GM21360 (cell line): ENCODE measurements around the gene C1QTNF12.

Source experiments
- ATAC-seq: cut with Tn5 transposase; IDR thresholded peaks from one replicate; pipeline ENCODE4 v1.9.1; 2021; ENCODE audit warnings: mild to moderate bottlenecking, moderate library complexity; ENCODE audit not compliant: unreplicated experiment

The C1QTNF12 gene

DNA sequence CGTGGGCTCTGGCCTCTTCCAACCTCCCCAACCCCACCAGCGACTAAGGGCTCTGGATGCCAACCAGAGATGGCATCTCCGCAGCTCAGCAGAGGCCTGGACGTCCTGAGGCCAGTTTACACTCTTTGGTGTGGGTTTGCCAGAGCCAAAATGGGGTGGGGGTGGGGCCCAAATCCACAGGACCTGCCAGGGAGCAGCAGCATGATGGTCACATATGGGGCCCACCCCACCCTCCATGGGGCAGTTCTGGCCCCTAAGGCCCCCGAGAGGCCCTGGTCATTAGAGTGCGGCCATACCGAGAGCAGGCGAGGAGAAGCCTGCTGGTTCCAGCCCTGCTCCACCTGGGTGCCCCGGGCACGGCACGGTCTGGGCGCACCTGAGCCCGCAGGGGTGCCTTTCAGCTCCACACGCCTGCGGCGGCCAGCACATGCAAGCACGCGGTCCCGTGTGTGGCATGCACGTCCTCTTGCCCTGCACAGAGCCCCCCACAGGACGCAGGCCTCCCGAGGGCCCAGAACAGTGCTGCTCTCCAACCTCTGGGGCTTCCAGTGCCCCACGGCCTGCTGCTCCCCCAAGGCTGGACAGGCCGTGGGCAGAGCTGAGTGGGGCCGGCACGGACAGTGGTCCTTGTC, 4.8 kb downstream of the C1QTNF12 start:
- ATAC-seq = no peak

DNA sequence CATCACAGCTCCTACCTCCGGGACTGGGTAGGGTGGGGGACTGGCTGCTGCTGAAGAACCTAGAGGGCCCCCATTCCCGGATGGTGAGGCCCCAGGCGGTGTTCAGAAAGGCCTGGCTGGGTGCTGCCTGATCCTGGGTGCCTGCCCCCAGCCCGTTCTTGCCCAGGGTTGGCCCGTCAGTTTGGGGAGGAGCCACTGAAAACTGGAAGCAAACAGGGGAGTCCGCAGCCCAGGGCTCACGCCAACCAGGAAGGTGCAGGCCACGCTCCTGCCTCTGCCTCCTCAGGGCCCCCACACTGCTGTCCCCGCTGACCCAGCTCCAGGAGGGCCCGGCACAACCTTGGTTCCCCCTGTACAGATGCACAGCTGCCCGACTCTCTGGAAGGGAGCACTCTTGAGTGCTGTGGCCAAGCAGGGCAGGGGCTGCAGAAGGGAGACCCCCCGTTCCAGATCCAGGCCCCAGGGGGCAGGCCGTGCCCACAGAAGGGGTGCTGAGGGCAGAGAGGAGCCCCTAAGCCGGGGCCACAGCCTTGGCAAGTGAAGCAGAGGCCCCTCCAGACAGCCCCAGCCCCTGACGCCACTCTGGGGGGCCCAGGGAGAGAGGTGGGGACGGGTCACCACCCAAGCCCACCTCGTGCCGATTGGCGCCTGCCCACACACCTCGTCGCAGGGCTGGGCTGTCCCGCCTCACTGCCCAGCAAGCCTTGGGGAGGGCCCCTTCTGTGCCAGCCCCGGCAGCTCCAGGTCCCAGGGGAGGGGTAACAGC, 5.5 kb downstream of the C1QTNF12 start:
- ATAC-seq = no peak

DNA sequence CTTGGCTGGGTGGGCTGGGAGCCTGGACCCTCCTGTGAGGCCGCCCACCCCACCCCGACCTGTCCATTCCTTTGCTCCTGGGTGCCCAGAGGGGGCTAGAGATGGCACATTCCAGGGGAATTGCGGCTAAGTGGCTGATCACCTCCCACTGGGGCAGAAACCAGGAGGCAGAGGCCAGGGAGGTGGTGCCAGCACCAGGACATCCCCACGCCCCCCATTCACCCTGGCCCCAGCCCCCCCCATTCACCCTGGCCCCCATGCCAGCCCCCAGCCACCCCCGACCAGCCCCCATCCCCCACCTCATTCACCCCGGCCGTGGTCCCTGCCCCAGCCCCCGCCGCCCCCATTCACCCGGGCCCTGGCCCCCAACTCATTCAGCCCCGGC, 6.2 kb downstream of the C1QTNF12 start:
- ATAC-seq = no peak

DNA sequence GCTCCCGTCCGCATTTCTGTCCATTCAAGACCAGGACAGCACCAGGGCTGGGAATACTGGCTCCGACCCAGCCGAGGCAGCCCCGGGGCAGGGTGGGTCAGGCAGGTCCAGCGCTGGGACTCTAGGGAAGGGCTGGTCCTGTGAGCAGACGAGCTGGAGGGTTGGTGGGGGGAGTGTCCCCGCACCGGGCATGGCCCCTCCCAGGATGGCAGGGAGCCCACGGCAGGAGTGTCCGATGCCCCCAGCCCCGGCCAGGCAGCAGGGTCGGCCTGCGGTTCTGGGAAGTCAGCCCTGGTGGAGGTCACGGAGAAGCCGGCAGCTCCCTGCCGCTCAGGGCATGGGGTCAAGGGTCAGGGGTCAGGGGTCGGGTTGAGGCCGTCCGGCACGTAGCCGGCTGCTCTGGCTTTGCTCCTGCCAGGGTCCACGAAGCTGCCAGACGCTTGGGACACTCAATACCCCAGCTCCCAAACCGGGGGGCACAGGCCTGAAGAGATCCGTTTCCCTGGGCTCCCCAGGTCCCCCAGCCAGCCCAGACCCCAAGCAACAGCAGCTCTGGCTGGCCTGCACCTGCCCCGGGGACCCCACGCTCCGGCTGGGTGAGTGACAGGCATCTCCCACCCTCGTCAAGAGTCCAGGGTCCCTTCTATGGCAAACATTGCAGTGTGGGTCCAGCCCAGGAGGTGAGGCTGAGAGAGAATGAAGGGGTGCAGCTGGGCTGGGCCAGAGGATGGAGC, 6.7 kb downstream of the C1QTNF12 start:
- ATAC-seq = no peak

DNA sequence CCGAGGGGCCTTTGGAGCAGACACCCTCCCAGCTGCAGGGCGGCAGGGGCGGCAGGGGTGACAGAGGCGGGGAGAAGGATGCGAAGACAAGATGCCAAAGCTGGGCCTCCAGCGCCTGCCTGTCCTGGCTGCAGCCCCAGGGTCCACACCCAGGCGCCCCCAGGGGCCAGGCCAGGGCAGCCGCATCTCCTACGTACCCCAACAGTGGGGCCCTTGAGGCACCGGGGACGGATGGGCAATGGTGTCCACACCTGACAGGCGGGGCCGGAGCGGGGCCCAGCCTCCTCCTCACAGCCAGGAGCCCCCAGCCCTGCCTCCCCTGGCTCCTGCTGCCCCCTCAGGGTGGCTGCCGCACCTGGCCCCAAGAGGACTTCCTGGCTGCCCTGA, 7.3 kb downstream of the C1QTNF12 start:
- ATAC-seq = no peak

DNA sequence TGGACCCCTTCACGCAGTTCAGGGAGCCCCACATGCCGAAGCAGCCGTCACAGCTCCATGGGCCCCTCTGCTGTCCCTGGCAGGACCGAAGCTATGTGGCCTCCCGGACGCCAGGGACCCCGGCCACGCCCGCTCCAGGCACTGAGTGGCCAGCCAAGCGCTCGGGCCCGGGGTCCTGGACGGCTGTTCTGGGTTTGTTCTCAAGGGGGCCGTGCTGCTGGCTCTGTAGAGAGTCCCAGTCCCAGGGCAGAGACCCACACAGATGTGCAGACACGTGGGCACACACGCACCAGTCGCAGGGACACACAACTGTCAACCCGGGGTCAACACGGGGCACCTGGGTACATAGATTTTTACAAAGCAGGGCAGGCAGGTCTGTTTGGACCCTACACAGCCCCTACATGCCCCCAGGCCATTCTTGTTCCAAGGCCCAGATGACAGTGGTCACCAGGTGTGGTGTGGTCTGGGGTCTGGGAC, 7.8 kb downstream of the C1QTNF12 start:
- ATAC-seq = no peak

DNA sequence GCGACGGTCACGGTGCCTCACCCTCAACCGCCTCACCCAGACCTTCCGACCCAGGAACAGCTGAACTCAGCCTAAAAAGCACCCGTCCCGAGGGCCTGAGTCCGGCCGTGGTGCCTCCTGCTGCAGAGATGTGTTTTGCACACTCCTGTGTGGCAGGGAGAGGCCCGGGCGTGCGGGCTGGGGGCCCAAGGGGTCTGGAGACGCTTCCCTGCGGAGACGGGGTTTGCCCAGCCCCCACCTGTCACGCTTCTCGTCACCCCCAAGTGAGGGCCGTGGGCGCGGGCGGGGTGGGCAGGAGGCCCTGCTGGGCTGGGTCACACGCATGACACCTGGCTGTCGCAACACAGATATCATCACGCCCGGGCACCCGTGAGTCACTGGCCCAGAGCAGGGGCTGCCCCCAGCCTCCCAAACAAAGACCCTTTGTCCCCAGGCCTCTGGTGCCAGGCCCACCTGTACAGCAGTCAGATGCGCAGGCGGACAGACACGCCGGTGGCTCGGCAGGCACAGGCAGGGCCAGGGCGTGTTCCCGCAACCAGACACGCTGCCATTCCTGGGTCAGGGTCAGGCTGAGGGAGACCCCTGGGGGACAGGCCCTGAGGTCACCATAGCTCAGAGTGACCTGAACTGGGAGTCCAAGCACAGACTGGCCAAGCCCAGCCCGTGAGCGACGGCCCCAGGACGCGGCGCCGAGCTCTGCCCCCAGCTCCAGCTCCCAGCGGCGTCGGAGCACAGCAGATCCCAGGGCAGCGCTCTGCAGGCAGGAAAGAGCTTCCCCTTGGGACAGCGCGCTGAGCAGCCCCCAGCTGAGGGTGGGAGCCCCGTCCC, 8.4 kb downstream of the C1QTNF12 start:
- ATAC-seq = no peak

DNA sequence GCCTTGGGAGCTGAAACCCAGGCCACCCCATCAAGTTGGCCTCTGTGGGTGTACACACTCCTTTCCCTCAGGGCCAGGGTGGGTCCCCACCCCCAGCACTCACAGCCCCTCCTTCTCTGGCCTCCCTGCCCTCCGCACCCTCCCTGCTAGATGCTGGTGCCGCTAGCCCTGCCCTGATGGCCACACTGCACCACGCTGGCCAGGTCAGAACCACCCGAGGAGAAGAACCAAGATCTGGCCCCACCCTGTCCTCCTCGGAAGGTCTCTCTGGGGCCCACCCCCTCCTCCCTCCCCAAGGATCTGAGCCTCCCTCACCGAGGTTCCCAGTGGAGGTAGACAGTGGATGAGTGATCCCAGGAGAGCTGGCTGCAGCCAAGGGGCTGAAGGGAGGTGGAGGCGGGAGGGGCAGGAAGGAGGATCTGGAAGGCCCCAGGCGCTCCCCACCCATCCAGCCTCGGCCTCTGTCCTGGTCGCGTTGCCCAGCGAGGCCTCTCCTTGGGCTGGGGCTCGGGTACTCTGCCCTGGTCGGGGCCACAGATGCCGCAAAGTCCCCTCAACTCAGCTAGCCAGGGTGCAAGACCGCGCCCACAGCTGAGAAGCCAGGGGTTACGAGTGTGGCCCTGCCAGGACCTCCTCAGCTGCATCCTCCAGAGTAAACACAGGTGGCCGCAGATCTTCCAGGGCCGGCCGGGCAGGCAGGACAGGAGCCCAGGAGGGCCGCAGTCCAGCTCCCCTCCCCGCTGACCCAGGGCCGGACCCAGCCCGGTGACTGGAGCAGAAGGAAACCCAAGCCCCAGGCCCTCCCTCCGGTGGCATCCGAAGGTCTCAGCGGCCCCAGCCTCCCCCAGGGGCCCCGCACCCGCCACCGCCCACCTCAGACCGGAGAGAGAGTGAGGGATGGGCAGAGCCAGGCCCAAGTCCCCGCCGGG, 9.3 kb downstream of the C1QTNF12 start:
- ATAC-seq = no peak

DNA sequence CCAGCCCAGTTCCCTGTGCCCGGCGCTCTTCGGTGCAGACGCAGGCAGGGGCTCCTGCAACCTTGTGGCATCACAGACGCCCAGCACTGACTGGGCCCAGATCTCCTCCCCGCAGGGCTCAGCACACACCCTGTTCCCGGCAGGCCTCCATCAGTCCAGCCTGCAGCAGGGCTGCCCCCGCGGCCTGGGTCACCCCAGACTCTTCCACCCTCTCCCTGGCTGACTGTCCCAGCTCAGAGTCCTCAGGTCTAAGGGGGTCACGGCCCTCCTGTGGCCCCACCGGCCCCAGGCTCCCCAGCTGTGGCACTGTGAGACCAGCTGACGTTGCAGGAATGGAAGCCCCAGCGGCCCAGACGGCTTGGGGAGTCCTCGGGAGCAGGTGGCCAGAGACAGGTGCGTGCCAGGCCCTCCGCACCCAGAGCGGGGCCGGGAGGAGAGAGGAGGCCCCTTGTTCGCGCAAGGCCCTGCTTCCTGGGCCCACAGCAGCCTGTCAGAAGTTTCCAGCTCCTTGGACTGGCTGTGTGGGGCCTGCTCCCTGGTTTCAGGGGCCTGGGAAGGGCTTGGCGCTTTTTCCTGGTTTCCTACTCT, 10.3 kb downstream of the C1QTNF12 start:
- no peak for ATAC-seq

DNA sequence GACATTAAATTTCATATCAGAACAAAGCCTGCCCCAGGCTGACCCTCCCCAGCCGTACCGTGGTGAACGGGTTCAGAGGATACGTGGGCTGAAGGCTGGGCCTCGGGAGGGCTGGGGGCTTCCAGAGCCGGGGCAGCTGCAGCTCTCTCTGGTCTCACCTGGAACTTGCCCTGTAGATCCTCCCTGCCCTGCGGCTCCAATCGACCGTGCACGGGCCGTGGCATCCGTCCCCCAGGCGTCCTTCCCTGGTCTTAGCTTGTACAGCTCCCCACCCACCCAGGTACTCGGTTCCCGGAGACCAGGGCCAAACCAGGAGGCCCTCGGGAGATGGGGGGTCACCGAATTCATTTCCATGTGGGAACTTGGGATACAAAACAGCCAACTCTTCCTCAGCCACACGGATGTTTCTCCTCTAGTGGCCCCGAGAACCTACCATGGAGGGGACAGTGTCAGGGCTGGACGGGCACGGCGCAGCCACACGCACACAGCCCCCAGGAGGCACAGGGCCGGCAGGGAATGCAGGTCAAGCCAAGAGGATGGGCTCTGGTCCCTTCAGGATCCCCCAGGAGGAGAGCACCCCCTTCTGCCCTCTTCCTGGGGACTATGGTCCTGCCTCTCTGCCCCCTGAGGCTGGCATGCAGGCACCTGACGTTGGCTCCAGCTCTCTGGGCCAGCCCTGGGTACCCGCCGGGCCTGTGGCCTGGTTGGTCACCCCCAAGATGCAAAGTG, 11.3 kb downstream of the C1QTNF12 start:
- no peak for ATAC-seq

DNA sequence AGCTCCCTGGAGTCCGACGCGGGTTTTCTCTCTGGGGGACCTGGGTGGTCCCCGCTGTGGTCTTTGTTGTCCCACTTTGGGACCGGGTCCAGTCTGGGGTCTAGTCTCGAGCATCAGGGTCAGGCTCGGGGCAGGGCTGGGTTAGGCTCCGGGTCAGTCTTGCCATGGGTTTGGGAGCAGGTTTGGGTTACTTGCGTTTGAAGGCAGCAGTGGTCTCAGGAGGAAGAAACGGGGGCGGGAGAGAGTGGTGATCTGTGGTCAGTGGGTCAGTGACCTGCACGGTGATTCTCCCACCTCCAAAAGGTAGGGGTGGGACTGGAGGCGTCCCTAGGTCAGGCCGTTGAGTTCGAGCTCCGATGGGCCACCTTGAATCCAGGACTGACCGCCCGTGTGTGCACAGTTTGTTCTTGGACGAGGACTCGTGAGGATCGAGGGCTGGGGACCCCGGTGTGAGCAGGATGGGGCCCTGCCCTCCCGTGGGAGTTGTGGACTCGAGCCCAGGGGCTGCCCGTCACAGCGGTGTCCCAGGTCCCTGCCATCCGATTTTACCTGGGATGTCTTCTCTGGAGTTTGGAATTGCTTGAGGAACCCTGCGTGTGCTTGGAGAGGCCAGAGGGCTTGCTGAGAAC, 12.2 kb downstream of the C1QTNF12 start:
- ATAC-seq = no peak

DNA sequence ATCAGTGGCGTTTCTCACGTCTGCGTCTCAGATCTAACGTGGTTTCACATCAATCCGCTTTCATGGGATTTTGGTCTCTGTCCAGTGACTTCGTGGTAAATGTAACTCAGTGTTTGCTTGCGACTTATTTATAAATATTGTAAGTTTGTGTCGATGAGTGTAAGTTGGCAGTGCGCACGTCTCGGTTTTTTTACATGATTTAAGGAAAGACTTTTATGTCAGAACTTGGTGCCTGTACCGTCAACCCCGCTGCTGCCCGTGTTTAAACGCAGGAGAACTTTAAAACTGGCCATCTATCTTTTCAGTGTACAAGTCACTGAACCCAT, 13.0 kb downstream of the C1QTNF12 start:
- no peak for ATAC-seq

DNA sequence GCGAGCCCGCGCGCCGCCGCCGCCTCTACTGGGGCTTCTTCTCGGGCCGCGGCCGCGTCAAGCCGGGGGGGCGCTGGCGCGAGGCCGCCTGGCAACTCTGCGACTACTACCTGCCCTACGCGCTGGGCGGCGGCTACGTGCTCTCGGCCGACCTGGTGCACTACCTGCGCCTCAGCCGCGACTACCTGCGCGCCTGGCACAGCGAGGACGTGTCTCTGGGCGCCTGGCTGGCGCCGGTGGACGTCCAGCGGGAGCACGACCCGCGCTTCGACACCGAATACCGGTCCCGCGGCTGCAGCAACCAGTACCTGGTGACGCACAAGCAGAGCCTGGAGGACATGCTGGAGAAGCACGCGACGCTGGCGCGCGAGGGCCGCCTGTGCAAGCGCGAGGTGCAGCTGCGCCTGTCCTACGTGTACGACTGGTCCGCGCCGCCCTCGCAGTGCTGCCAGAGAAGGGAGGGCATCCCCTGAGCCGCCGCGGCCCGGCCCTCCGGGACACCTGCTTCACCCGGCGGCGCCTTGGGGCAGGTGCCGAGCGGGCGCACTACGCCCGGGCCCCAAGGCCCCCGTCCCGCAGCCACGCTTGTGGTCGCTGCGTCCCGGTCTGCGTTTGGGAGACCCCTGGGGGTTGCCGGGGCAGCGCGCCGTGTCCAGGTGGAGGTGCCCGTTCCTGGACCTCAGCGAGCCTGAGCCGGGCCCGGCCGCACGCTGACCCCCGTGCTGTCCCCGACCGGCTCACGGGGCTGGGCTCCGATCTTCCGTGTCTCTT, 13.5 kb downstream of the C1QTNF12 start:
- ATAC-seq = no peak

DNA sequence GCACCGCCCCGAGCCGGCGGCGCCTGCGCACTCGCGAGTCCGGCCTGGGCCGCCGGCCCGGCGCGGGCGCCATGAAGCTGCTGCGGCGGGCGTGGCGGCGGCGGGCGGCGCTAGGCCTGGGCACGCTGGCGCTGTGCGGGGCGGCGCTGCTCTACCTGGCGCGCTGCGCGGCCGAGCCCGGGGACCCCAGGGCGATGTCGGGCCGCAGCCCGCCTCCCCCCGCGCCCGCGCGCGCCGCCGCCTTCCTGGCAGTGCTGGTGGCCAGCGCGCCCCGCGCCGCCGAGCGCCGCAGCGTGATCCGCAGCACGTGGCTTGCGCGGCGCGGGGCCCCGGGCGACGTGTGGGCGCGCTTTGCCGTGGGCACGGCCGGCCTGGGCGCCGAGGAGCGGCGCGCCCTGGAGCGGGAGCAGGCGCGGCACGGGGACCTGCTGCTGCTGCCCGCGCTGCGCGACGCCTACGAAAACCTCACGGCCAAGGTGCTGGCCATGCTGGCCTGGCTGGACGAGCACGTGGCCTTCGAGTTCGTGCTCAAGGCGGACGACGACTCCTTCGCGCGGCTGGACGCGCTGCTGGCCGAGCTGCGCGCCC, 14.2 kb downstream of the C1QTNF12 start, which contains the start of gene B3GALT6:
Gene B3GALT6 (plus strand): TSS at position 30 of the 588 bp plus-strand sequence. CDS start 42 bp downstream, at position 72.
- no peak for ATAC-seq

DNA sequence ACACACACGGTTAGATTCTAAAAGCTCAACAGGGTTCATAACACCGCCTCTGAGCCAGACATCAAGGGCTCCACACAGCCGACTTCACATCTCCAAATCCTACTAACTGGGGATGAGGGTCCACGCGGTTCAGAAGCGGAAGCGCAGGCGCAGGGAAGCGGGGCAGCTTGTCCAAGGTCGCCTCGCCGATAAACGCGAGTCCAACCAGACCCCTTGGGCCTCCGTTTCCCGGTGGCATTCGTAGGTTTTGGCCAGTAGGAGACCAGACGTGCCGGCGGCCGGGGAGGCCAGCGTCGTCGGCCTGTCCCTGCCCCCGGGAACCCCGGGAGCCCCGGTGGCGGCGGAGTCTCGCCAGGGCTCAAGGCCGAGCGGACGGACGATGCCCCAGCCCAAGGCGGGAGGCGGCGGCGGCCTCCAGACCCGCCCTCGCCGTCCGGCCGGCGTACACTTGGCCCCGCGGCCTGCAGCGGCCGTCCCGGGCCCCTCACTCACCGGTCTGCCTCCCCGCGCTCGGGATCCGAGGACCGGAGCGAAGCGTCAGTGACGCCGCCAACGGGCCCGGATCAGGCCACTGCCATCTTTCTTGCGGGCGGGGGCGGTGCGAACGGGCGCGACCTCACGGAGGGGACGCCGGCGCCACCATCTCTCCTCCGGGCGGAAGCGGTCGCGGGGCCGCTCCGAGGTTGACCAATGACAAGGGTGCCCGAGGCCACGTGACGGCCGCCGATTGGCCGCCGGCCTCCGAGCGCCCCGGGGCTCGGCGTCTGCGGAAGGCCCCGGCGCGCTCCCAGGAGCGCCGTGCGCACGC, 14.9 kb downstream of the C1QTNF12 start, which contains the start of gene SDF4:
Gene SDF4 (minus strand): TSS at position 602 of the 808 bp plus-strand sequence. CDS start 3,229 bp downstream, outside the sequence.
- peak; percentile 87 for ATAC-seq

DNA sequence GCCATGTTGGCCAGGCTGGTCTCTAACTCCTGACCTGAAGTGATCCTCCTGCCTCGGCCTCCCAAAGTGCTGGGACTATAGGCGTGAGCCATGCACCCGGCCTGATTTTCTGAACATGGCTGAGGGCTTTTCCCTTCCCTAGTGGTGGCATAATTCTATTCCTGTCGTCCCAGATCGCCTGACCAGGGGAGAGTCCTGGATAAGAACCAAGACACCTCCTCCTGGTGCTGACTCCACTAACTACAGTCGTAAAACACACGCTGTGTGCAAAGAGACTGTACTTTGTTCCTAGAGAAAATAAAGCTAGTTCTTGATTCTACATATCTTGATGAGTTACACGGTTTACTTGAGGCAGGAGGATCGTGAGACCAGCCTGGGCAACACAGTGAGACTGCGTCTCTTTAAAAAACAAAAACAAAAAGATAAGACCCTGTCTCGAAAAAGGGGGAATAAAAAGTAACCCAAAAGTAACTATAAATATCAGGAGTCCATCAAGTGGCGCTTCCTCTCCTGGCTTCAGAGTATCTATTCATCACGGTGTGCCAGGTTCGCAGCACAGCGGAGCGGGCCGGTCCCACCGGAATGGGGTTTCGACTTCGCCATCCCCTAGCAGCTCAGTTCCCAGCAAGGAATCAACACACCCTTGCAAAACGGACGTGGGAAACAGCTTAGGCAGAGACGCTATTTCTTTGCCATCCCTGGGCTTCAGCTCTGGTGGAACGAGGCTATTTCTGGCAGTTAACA, 15.7 kb downstream of the C1QTNF12 start:
- no peak for ATAC-seq
